CD4-positive, alpha-beta T cell (primary cell): ENCODE results near the gene ETFB. TPM values are rescaled to one million over a fixed set of nuclear protein-coding genes. Genes with fewer than 3 reads are reported as not detected.

ENCODE experiments used
- ATAC-seq: fragments of 200-7000 bp; cut with Tn5 transposase; one replicate; pipeline ENCODE4 v1.10.0; 2022; ENCODE audit warnings: mild to moderate bottlenecking; ENCODE audit not compliant: poor library complexity
- CTCF ChIA-PET: fragments of 350-600 bp; sonication (Branson Sonifier 250); formaldehyde crosslinking; loops from one replicate; lab custom pipeline; 2021; ENCODE audit warnings: antibody characterized with exemption, inconsistent platforms; lab: Charles Lee
- POLR2A ChIA-PET: fragments of 350-600 bp; sonication (Branson Sonifier 250); formaldehyde crosslinking; loops from one replicate; lab custom pipeline; 2021; ENCODE audit warnings: antibody characterized with exemption, inconsistent platforms; lab: Charles Lee
- DNase-seq, 14 experiments: peaks; one replicate each; pipeline ENCODE4 v3.0.0-alpha.2; 2013 to 2020; ENCODE audit warnings: mixed read lengths in 2 of 14
- H3K27ac ChIP-seq, 2 donors: one replicate each; pipeline versions ENCODE4 v1.5.1 to v1.7.0; 2013; ENCODE audit warnings: low read length in 2 of 2, low read depth in 1 of 2, mild to moderate bottlenecking in 1 of 2
- H3K27me3 ChIP-seq, 2 experiments: 1 replicate in 1 of 2; 2 replicates in 1 of 2; pipeline versions ENCODE4 v1.6.1 to v1.7.0; 2013; ENCODE audit warnings: low read length in 2 of 2, control low read depth in 1 of 2, mild to moderate bottlenecking in 1 of 2, moderate library complexity in 1 of 2; ENCODE audit not compliant: insufficient read depth in 2 of 2, control insufficient read depth in 1 of 2
- H3K36me3 ChIP-seq: one replicate; pipeline ENCODE4 v1.6.1; 2013; ENCODE audit warnings: low read length, control low read depth; ENCODE audit not compliant: insufficient read depth
- H3K4me1 ChIP-seq: one replicate; pipeline ENCODE4 v1.6.1; 2013; ENCODE audit warnings: low read length, control low read depth; ENCODE audit not compliant: insufficient read depth
- H3K4me3 ChIP-seq: one replicate; pipeline ENCODE4 v1.5.1; 2013; ENCODE audit warnings: mild to moderate bottlenecking, low read length, moderate library complexity
- H3K9me3 ChIP-seq, 2 experiments: 1 replicate in 1 of 2; 2 replicates in 1 of 2; pipeline versions ENCODE4 v1.6.1 to v1.7.0; 2013; ENCODE audit warnings: low read length in 2 of 2, mild to moderate bottlenecking in 2 of 2, control low read depth in 1 of 2, moderate library complexity in 1 of 2; ENCODE audit not compliant: control insufficient read depth in 1 of 2, insufficient read depth in 1 of 2
- H3K27ac Mint-ChIP-seq: one replicate; pipeline ENCODE4 v1.8.0; 2020; ENCODE audit warnings: mixed read lengths
- H3K27me3 Mint-ChIP-seq: one replicate; pipeline ENCODE4 v1.8.0; 2021; ENCODE audit warnings: mixed read lengths
- H3K36me3 Mint-ChIP-seq: one replicate; pipeline ENCODE4 v1.8.0; 2021; ENCODE audit warnings: low read depth, mixed read lengths
- H3K4me1 Mint-ChIP-seq: one replicate; pipeline ENCODE4 v1.8.0; 2021; ENCODE audit warnings: low read depth, mixed read lengths
- H3K4me3 Mint-ChIP-seq: one replicate; pipeline ENCODE4 v1.8.0; 2020; ENCODE audit warnings: mild to moderate bottlenecking, mixed read lengths
- H3K9me3 Mint-ChIP-seq: one replicate; pipeline ENCODE4 v1.8.0; 2020; ENCODE audit warnings: mixed read lengths
- CTCF ChIP-seq: fragments of 200-600 bp; IDR thresholded peaks from one replicate; pipeline ENCODE4 v1.8.0; 2022; ENCODE audit warnings: antibody characterized with exemption, mild to moderate bottlenecking
- intact Hi-C, 2 experiments: fragments of 100-400 bp; cut with DNase I in 1 of 2; cut with micrococcal nuclease in 1 of 2; formaldehyde crosslinking; loops; one replicate each; pipeline versions ENCODE4 v1.15.1 to v1.9.0; 2023 to 2025; cut with DNase I, micrococcal nuclease
- total RNA-seq, 174 experiments: library from RNA in 2 of 174; stranded (reverse) in 2 of 174; gene quantifications; one replicate each; pipeline ENCODE4 v1.2.3 and lab custom pipeline; 2021 to 2026

The ETFB gene
- total RNA-seq, 2 experiments from 2014 or later, result 29.7 to 30.1 TPM

DNA sequence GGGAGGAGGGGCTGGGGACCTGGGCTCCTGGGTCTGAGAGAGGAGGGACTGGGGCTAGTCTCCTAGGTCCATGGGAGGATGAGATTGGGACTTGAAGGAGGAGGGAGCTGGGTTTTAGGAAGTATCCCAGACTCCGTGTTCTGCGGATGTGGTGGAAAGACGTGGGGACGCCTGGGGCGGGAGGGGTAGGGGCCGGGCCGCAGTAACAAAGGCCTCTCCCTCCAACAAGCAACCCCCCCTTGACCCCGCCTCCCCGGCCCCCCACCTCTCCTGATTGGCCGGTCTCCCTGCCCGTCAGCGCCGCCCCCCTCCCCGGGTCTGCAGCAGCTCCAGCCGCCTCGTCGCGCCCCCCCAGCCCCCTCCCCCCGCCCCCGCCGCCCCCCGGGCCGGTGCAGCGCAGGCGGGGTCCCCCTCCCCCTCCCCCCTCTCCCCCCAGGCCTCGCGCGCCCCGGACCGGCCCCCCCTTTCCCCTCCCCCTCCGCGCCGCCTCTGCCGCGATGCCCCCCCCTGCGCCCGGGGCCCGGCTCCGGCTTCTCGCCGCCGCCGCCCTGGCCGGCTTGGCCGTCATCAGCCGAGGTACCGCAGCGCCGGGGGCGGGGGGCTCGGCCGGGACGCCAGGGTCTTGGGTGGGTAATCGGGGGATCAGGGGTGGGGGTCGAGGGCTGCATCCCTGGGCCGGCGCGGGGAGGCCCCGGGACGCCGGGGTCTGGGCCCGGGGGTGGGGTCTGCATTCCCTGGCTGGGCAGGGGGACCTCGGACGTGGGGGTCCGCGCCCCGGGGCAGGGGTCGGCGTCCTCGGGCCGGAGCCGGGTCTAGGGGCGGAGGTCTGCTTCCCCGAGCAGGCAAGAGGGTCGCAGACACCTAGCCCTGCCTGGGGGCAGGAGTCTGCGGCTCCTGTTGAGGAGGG lies 54.6 kb downstream of the ETFB start, which contains the start of gene IGLON5:
IGLON5 (plus strand) TSS at position 294 of the 907 bp plus-strand sequence; CDS start at position 498, 204 bp downstream.
- no peaks in the 10 kb centered on the region for H3K4me1 ChIP-seq
- no peak for TF ChIP-seq CTCF
- H3K27me3 Mint-ChIP-seq, result peaks cover 67% of the 10 kb centered on the region
- H3K4me3 Mint-ChIP-seq, result no peak within 1 kb of the TSS
- no peak within 1 kb of the TSS for H3K27ac Mint-ChIP-seq
- no peak for DNase-seq
- H3K36me3 ChIP-seq, result no peaks in the 10 kb centered on the region
- CTCF ChIA-PET, result no interaction called here
- no peak within 1 kb of the TSS for H3K27ac ChIP-seq
- H3K9me3 ChIP-seq, result peaks cover 6 to 8% of the 10 kb centered on the region in 2 experiments
- no peaks in the 10 kb centered on the region for H3K36me3 Mint-ChIP-seq
- POLR2A ChIA-PET, result no interaction called here
- peaks cover 18 to 35% of the 10 kb centered on the region in 2 experiments for H3K27me3 ChIP-seq
- H3K4me3 ChIP-seq, result no peak within 1 kb of the TSS
- no peaks in the 10 kb centered on the region for H3K4me1 Mint-ChIP-seq
- intact Hi-C loops, result no loop called here
- peaks cover 17% of the 10 kb centered on the region for H3K9me3 Mint-ChIP-seq
- no peak for ATAC-seq

- DNase-seq (no peak), ATAC-seq (no peak)
- no peak overlapping the region for H3K4me3 Mint-ChIP-seq
- H3K9me3 Mint-ChIP-seq, result peaks cover 15% of the 10 kb centered on the region
- no peak for TF ChIP-seq CTCF
- intact Hi-C loops, result no loop called here
- H3K27ac Mint-ChIP-seq, result no peak overlapping the region
- H3K27ac ChIP-seq, result no peak overlapping the region
- H3K36me3 ChIP-seq, result no peaks in the 10 kb centered on the region
- H3K4me1 ChIP-seq, result no peaks in the 10 kb centered on the region
- no peaks in the 10 kb centered on the region for H3K4me1 Mint-ChIP-seq
- H3K4me3 ChIP-seq, result no peak overlapping the region
- ChIA-PET POLR2A (no interaction called here), CTCF (no interaction called here)
- H3K36me3 Mint-ChIP-seq, result no peaks in the 10 kb centered on the region
- peaks cover 17% of the 10 kb centered on the region in 2 experiments for H3K27me3 ChIP-seq
- peaks cover 39% of the 10 kb centered on the region for H3K27me3 Mint-ChIP-seq
- peaks cover 23 to 35% of the 10 kb centered on the region in 2 experiments for H3K9me3 ChIP-seq
Observed at GRCh38 chr19:51305479-51305878, 60.7 kb downstream of the ETFB start.

DNA sequence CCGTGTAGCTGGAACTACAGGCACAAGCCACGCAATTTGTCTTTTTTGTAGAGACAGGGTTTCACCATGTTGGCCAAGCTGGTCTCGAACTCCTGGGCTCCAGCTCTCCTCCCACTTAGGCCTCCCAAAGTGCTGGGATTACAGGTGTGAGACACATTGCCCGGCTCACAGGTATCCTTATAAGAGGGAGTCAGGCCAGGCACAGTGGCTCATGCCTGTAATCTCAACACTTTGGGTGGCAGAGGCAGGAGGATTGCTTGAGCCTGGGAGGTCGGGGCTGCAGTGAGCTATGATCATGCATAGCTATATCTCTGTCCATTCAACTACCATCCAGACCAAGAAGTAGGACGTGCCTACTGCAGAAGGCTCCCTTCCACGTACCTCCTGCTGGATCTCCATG lies 64.9 kb downstream of the ETFB start:
- no peak overlapping the region for H3K4me3 ChIP-seq
- H3K27ac ChIP-seq, result no peak overlapping the region
- Mint-ChIP-seq H3K36me3 (no peaks in the 10 kb centered on the region), H3K4me3 (no peak overlapping the region), H3K27ac (no peak overlapping the region), H3K27me3 (peaks cover 11% of the 10 kb centered on the region), H3K4me1 (no peaks in the 10 kb centered on the region), H3K9me3 (peaks cover 5% of the 10 kb centered on the region)
- ATAC-seq, result no peak
- peaks cover 18 to 24% of the 10 kb centered on the region in 2 experiments for H3K9me3 ChIP-seq
- CTCF ChIA-PET, result no interaction called here
- no peaks in the 10 kb centered on the region for H3K36me3 ChIP-seq
- TF ChIP-seq CTCF, result no peak
- peaks cover 2 to 9% of the 10 kb centered on the region in 2 experiments for H3K27me3 ChIP-seq
- no peaks in the 10 kb centered on the region for H3K4me1 ChIP-seq
- no peak for DNase-seq
- POLR2A ChIA-PET, result no interaction called here
- intact Hi-C loops, result no loop called here
